H9 (cell line): ENCODE measurements around the gene GLYR1. TPM values are rescaled to one million over a fixed set of nuclear protein-coding genes. Genes with fewer than 3 reads are reported as not detected.

Experiments
- DNase-seq: peaks from one replicate; pipeline ENCODE4 v3.0.0-alpha.2; 2017
- H2AFZ ChIP-seq: one replicate; pipeline ENCODE4 v1.6.1; 2013; ENCODE audit warnings: mild to moderate bottlenecking, low read length, control low read depth, moderate library complexity
- H2AK5ac ChIP-seq: 2 replicates; pipeline ENCODE4 v1.6.1; 2013; ENCODE audit warnings: low read length, control low read depth, mixed read lengths; ENCODE audit not compliant: insufficient read length
- H2BK120ac ChIP-seq: one replicate; pipeline ENCODE4 v1.6.1; 2013; ENCODE audit warnings: low read depth, mild to moderate bottlenecking, low read length, control low read depth, inconsistent platforms; ENCODE audit not compliant: poor library complexity, severe bottlenecking
- H2BK12ac ChIP-seq: 2 replicates; pipeline ENCODE4 v1.6.1; 2013; ENCODE audit warnings: low read length, control low read depth, mixed read lengths, low read depth; ENCODE audit not compliant: insufficient read length
- H2BK15ac ChIP-seq: 2 replicates; pipeline ENCODE4 v1.6.1; 2013; ENCODE audit warnings: low read depth, low read length, control low read depth
- H2BK20ac ChIP-seq: one replicate; pipeline ENCODE4 v1.6.1; 2013; ENCODE audit warnings: low read depth, mild to moderate bottlenecking, low read length, control low read depth, inconsistent platforms; ENCODE audit not compliant: poor library complexity, severe bottlenecking
- H2BK5ac ChIP-seq: 2 replicates; pipeline ENCODE4 v1.6.1; 2013; ENCODE audit warnings: low read length, control low read depth, mixed read lengths; ENCODE audit not compliant: insufficient read length
- H3K14ac ChIP-seq: 2 replicates; pipeline ENCODE4 v1.6.1; 2013; ENCODE audit warnings: low read length, control low read depth; ENCODE audit not compliant: insufficient read depth
- H3K18ac ChIP-seq: 2 replicates; pipeline ENCODE4 v1.6.1; 2013; ENCODE audit warnings: low read depth, mild to moderate bottlenecking, mixed read lengths, low read length, control low read depth; ENCODE audit not compliant: insufficient read length
- H3K23ac ChIP-seq: 2 replicates; pipeline ENCODE4 v1.6.1; 2013; ENCODE audit warnings: low read length, control low read depth, mixed read lengths, low read depth; ENCODE audit not compliant: insufficient read length
- H3K23me2 ChIP-seq: 2 replicates; pipeline ENCODE4 v1.6.1; 2013; ENCODE audit warnings: low read depth, mild to moderate bottlenecking, mixed read lengths, low read length, control low read depth; ENCODE audit not compliant: insufficient read length, poor library complexity, severe bottlenecking
- H3K27ac ChIP-seq: 2 replicates; pipeline ENCODE4 v1.5.1; 2013; ENCODE audit warnings: low read length, control low read depth, mixed read lengths, low read depth; ENCODE audit not compliant: insufficient read length
- H3K27me3 ChIP-seq: 2 replicates; pipeline ENCODE4 v1.6.1; 2013; ENCODE audit warnings: low read length, control low read depth, inconsistent platforms; ENCODE audit not compliant: insufficient read depth
- H3K4ac ChIP-seq: 2 replicates; pipeline ENCODE4 v1.6.1; 2013; ENCODE audit warnings: low read depth, mild to moderate bottlenecking, control low read depth, inconsistent platforms, low read length, moderate library complexity
- H3K4me1 ChIP-seq: 2 replicates; pipeline ENCODE4 v1.6.1; 2013; ENCODE audit warnings: low read length, control low read depth, inconsistent platforms; ENCODE audit not compliant: insufficient read depth
- H3K4me2 ChIP-seq: 2 replicates; pipeline ENCODE4 v1.6.1; 2013; ENCODE audit warnings: low read length, control low read depth, mixed read lengths; ENCODE audit not compliant: insufficient read length, insufficient read depth
- H3K56ac ChIP-seq: 2 replicates; pipeline ENCODE4 v1.6.1; 2013; ENCODE audit warnings: low read depth, mild to moderate bottlenecking, mixed read lengths, low read length, control low read depth; ENCODE audit not compliant: insufficient read length
- H3K79me1 ChIP-seq: 2 replicates; pipeline ENCODE4 v1.6.1; 2013; ENCODE audit warnings: low read depth, mild to moderate bottlenecking, moderate library complexity, low read length, control low read depth, inconsistent platforms; ENCODE audit not compliant: insufficient read depth, poor library complexity, severe bottlenecking
- H3K79me2 ChIP-seq: 2 replicates; pipeline ENCODE4 v1.6.1; 2013; ENCODE audit warnings: low read length, control low read depth, inconsistent platforms; ENCODE audit not compliant: insufficient read depth
- H3K9ac ChIP-seq: 2 replicates; pipeline ENCODE4 v1.6.1; 2013; ENCODE audit warnings: low read length, control low read depth, mixed read lengths; ENCODE audit not compliant: insufficient read length; ENCODE audit errors: extremely low read depth
- H3K9me3 ChIP-seq: one replicate; pipeline ENCODE4 v1.6.1; 2013; ENCODE audit warnings: low read depth, low read length, inconsistent platforms; ENCODE audit not compliant: control insufficient read depth
- H3T11ph ChIP-seq: one replicate; pipeline ENCODE4 v1.6.1; 2013; ENCODE audit warnings: mild to moderate bottlenecking, low read length, control low read depth, inconsistent platforms
- H4K20me1 ChIP-seq: one replicate; pipeline ENCODE4 v1.6.1; 2013; ENCODE audit not compliant: control insufficient read depth, insufficient read length, insufficient read depth
- H4K5ac ChIP-seq: 2 replicates; pipeline ENCODE4 v1.6.1; 2013; ENCODE audit warnings: low read depth, mild to moderate bottlenecking, mixed read lengths, low read length, control low read depth; ENCODE audit not compliant: insufficient read length
- H4K8ac ChIP-seq: replicated peaks from 2 replicates; pipeline ENCODE4 v1.6.1; 2013; ENCODE audit warnings: low read length, control low read depth, mixed read lengths, low read depth; ENCODE audit not compliant: insufficient read length
- H4K91ac ChIP-seq: 2 replicates; pipeline ENCODE4 v1.6.1; 2013; ENCODE audit warnings: low read depth, mild to moderate bottlenecking, moderate library complexity, mixed read lengths, low read length, control low read depth; ENCODE audit not compliant: insufficient read length
- H3K27ac Mint-ChIP-seq, 3 experiments: 2 replicates in 2 of 3; 3 replicates in 1 of 3; pipeline ENCODE4 v1.8.0; 2020 to 2021; ENCODE audit warnings: mixed read lengths in 3 of 3, mild to moderate bottlenecking in 1 of 3, moderate library complexity in 1 of 3
- H3K27me3 Mint-ChIP-seq: 2 replicates; pipeline ENCODE4 v1.8.0; 2021; ENCODE audit warnings: low read depth, mild to moderate bottlenecking, moderate library complexity, mixed read lengths
- H3K36me3 Mint-ChIP-seq, 3 experiments: 2 replicates in 2 of 3; 3 replicates in 1 of 3; pipeline ENCODE4 v1.8.0; 2020 to 2021; ENCODE audit warnings: low read depth in 3 of 3, mixed read lengths in 3 of 3; ENCODE audit not compliant: insufficient read depth in 1 of 3
- H3K4me1 Mint-ChIP-seq, 2 experiments: 2 replicates each; pipeline ENCODE4 v1.8.0; 2020; ENCODE audit warnings: mixed read lengths in 2 of 2
- H3K4me3 Mint-ChIP-seq, 2 experiments: 2 replicates in 1 of 2; 3 replicates in 1 of 2; pipeline ENCODE4 v1.8.0; 2020 to 2021; ENCODE audit warnings: mild to moderate bottlenecking in 2 of 2, mixed read lengths in 2 of 2, moderate library complexity in 1 of 2
- H3K9me3 Mint-ChIP-seq, 2 experiments: 2 replicates in 1 of 2; 3 replicates in 1 of 2; pipeline ENCODE4 v1.8.0; 2020; ENCODE audit warnings: mild to moderate bottlenecking in 2 of 2, mixed read lengths in 2 of 2, moderate library complexity in 1 of 2
- WGBS: extraction: QIAGEN DNeasy Blood & Tissue Kit; methylation state at CpG from one replicate; pipeline ENCODE4 v1.1.7; 2013; ENCODE audit warnings: missing lambda C conversion rate, low lambda C conversion rate, mixed read lengths; ENCODE audit not compliant: insufficient read length; ENCODE audit errors: extremely low coverage; 5-methylcytosine and 5-hydroxymethylcytosine counted together
- total RNA-seq: library from RNA; stranded (reverse); gene quantifications from 2 replicates; pipeline ENCODE4 v1.2.1, GENCODE V29; 2021
- TF ChIP-seq, protein P1 (sequence below): fragments of 200-600 bp; sonication (generic); conservative IDR thresholded peaks from 3 replicates; pipeline ENCODE4 v1.8.0; 2021; ENCODE audit warnings: antibody characterized with exemption, mild to moderate bottlenecking

Gene GLYR1
- total RNA-seq, 1 experiment from 2014 or later: 114 TPM

DNA sequence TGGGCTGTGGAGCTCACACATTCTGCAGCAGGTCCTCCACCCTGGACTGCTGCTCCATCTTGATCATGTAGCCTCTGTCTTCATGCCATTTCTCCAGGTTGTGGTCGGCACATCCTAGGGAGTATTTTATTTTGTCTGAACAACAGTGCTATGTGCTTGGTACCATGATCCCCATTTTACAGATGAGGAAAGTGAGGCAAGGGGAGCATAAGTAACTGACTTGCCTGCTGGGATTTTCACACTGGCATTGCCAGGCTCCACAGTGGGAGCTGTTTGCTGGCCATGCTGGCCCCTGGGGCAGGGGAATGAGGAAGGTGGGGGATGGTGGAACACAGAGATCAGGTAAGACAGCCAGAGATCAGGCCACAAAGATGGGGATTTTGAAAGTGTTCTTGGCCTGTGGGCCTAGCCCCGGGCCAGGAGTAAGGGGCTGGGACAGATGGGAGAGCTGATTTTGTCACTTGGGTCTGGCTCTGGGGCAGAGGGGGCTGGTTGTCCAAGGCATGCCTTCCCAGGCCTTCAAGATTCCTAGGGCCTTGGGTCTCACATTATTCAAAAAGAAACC, 70.9 kb downstream of the GLYR1 start:
- H3T11ph ChIP-seq: no peak overlapping the region
- H2BK20ac ChIP-seq: no peak overlapping the region
- H3K9ac ChIP-seq: no peak overlapping the region
- H4K91ac ChIP-seq: no peak overlapping the region
- H3K23me2 ChIP-seq: no peaks in the 10 kb centered on the region
- no peak overlapping the region for H2BK12ac ChIP-seq
- Mint-ChIP-seq H3K27me3 (no peaks in the 10 kb centered on the region; the same call in none of the 2 replicates), H3K4me3 (no peak overlapping the region), H3K9me3 (no peaks in the 10 kb centered on the region; a peak in 1 of 5 replicates), H3K36me3 (no peaks in the 10 kb centered on the region), H3K4me1 (no peaks in the 10 kb centered on the region), H3K27ac (peak overlapping the region in 1 of 3 experiments; percentile 17; a peak in 1 of 7 replicates)
- WGBS: no CpG with 5 or more reads among the region's 2 CpGs
- H3K56ac ChIP-seq: no peak overlapping the region
- H3K27me3 ChIP-seq: no peaks in the 10 kb centered on the region
- no peak overlapping the region for H2AK5ac ChIP-seq
- H3K27ac ChIP-seq: no peak overlapping the region
- no peaks in the 10 kb centered on the region for H3K79me2 ChIP-seq
- H3K4me1 ChIP-seq: no peaks in the 10 kb centered on the region
- no peak overlapping the region for H2BK5ac ChIP-seq
- no peak overlapping the region for H3K4ac ChIP-seq
- no peak overlapping the region for H3K4me2 ChIP-seq
- DNase-seq: no peak
- H2AFZ ChIP-seq: no peak overlapping the region
- no peak overlapping the region for H4K5ac ChIP-seq
- no peaks in the 10 kb centered on the region for H3K9me3 ChIP-seq
- TF ChIP-seq, protein P1, sequence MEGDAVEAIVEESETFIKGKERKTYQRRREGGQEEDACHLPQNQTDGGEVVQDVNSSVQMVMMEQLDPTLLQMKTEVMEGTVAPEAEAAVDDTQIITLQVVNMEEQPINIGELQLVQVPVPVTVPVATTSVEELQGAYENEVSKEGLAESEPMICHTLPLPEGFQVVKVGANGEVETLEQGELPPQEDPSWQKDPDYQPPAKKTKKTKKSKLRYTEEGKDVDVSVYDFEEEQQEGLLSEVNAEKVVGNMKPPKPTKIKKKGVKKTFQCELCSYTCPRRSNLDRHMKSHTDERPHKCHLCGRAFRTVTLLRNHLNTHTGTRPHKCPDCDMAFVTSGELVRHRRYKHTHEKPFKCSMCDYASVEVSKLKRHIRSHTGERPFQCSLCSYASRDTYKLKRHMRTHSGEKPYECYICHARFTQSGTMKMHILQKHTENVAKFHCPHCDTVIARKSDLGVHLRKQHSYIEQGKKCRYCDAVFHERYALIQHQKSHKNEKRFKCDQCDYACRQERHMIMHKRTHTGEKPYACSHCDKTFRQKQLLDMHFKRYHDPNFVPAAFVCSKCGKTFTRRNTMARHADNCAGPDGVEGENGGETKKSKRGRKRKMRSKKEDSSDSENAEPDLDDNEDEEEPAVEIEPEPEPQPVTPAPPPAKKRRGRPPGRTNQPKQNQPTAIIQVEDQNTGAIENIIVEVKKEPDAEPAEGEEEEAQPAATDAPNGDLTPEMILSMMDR: no peak
- no peak overlapping the region for H2BK15ac ChIP-seq
- no peak overlapping the region for H2BK120ac ChIP-seq
- no peak overlapping the region for H4K8ac ChIP-seq
- H3K23ac ChIP-seq: no peak overlapping the region
- H4K20me1 ChIP-seq: no peaks in the 10 kb centered on the region
- no peak overlapping the region; the same call in 1 of the 2 replicates for H3K14ac ChIP-seq
- H3K79me1 ChIP-seq: no peaks in the 10 kb centered on the region
- no peak overlapping the region for H3K18ac ChIP-seq
